ENCODE measurements around the gene CARMIL3.
A peak's percentile ranks its signal among the peaks of the same experiment; 100 is the strongest.

CARMIL3 gene

DNA sequence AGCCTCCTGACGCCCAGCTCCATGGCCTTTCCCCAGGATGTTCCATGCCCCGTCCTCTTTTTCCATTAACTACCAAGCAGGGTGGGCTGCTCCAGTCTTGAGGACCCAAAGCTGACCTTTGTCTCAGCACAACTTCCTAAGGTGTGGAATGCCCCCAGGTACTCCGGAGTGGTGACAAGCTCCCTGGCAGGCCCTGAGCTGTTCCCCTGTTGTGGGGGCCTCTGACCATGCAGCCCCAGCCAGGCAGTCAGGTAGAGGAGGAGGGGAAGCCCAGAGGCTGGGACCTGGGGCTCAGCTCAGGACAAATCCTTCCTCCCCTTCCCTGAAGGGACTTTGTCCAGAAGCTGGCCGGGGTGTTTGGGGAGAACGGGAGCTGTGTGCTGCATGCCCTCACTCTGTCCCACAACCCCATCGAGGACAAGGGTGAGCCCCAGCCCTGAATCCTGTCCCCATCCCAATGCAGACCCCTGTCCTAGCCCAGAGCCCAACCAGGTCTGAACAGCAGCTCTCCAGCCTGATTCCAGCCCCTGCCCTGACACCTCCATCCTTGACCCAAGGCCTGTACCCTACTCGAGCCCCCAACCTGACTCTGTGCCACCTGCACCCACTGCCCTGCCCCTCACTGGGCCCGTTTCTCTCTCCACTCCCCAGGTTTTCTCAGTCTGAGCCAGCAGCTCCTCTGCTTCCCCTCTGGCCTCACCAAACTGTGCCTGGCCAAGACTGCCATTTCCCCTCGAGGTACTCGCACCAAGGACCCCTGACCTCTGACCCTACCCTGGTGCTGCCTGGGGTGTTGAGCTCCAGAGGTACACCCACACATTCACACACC is 4.4 kb downstream of the CARMIL3 start:
- Mint-ChIP-seq H3K27ac (no peak overlapping the region), H3K4me3 (no peak overlapping the region), H3K36me3 (ENCODE audit: low read depth) (no peaks in the 10 kb centered on the region), H3K4me1 (peaks cover 11% of the 10 kb centered on the region), H3K9me3 (no peaks in the 10 kb centered on the region), H3K27me3 (ENCODE audit: low read depth) (peaks cover 31% of the 10 kb centered on the region)
- TF ChIP-seq, protein P1, sequence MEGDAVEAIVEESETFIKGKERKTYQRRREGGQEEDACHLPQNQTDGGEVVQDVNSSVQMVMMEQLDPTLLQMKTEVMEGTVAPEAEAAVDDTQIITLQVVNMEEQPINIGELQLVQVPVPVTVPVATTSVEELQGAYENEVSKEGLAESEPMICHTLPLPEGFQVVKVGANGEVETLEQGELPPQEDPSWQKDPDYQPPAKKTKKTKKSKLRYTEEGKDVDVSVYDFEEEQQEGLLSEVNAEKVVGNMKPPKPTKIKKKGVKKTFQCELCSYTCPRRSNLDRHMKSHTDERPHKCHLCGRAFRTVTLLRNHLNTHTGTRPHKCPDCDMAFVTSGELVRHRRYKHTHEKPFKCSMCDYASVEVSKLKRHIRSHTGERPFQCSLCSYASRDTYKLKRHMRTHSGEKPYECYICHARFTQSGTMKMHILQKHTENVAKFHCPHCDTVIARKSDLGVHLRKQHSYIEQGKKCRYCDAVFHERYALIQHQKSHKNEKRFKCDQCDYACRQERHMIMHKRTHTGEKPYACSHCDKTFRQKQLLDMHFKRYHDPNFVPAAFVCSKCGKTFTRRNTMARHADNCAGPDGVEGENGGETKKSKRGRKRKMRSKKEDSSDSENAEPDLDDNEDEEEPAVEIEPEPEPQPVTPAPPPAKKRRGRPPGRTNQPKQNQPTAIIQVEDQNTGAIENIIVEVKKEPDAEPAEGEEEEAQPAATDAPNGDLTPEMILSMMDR (IDR thresholded peaks at IDR 0.05; ENCODE audit: unreplicated experiment in 3 of 3): no peak

DNA sequence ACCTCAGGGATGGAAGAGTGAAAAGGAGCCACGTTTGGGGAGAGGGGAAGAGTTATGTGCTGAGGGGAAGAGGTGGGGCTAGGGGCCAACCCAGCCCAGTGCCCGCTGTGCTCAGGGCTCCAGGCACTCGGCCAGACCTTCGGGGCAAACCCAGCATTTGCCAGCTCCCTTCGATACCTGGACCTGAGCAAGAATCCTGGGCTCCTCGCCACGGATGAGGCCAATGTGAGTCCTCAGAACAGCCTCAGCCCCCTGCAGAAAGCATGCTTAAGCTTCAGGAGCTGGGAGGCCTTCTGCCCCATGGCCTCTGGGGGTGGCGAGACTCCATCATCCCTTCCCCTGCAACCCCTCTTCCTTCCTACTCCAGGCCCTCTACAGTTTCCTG is 5.0 kb downstream of the CARMIL3 start:
- Mint-ChIP-seq H3K4me3 (no peak overlapping the region), H3K36me3 (ENCODE audit: low read depth) (no peaks in the 10 kb centered on the region), H3K9me3 (no peaks in the 10 kb centered on the region), H3K4me1 (peaks cover 10% of the 10 kb centered on the region), H3K27ac (no peak overlapping the region), H3K27me3 (ENCODE audit: low read depth) (peaks cover 31% of the 10 kb centered on the region)
- TF ChIP-seq, protein P1 (IDR thresholded peaks at IDR 0.05; ENCODE audit: unreplicated experiment in 3 of 3): no peak

DNA sequence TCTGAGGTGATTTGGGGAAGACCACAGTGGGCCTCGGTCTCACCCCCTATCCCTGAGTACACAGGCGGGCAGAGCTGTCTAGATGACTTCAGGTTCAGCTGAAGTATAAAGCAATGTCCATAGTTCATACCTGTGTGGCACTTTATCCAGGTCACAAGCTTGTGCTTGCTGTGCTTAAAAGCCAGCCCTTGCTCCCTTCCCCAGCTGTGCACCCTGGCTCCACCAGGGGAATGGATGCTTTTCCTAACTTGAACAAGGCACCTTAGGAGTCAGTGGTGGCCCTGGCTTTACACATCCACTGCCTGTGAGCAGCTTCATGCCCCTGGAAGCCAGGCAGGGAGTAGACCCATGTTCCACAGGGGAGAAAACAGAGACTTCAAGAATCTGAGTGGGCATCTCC is 5.5 kb downstream of the CARMIL3 start:
- H3K4me1 Mint-ChIP-seq: peaks cover 10% of the 10 kb centered on the region
- H3K36me3 Mint-ChIP-seq (ENCODE audit: low read depth): no peaks in the 10 kb centered on the region
- no peak overlapping the region for H3K27ac Mint-ChIP-seq
- H3K9me3 Mint-ChIP-seq: no peaks in the 10 kb centered on the region
- no peak overlapping the region for H3K4me3 Mint-ChIP-seq
- TF ChIP-seq, protein P1 (IDR thresholded peaks at IDR 0.05; ENCODE audit: unreplicated experiment in 3 of 3): no peak
- peaks cover 31% of the 10 kb centered on the region for H3K27me3 Mint-ChIP-seq (ENCODE audit: low read depth)

DNA sequence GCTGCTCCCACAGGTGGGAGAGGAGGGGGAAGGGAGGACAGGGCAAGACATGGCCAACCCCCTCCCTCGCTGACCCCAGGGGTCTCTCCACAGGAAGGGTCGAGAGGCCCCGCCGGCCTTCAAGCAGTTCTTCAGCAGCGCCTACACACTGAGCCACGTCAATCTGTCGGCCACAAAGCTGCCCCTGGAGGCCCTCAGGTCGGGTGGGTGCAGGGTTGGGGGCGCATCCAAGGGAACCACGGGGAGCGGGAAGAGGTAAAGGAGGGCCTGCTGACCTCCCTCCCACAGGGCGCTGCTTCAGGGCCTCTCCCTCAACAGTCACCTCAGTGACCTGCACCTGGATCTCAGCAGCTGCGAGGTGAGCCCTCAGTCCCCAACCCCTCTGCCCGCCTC is 6.1 kb downstream of the CARMIL3 start:
- H3K4me1 Mint-ChIP-seq: peaks cover 7% of the 10 kb centered on the region
- H3K36me3 Mint-ChIP-seq (ENCODE audit: low read depth): no peaks in the 10 kb centered on the region
- peak overlapping the region; percentile 11 to 54 (median 27) for H3K27ac Mint-ChIP-seq
- TF ChIP-seq, protein P1 (IDR thresholded peaks at IDR 0.05; ENCODE audit: unreplicated experiment in 3 of 3): no peak
- H3K4me3 Mint-ChIP-seq: peak overlapping the region in 1 of 3 experiments; percentile 45
- H3K27me3 Mint-ChIP-seq (ENCODE audit: low read depth): peaks cover 26% of the 10 kb centered on the region
- no peaks in the 10 kb centered on the region for H3K9me3 Mint-ChIP-seq

DNA sequence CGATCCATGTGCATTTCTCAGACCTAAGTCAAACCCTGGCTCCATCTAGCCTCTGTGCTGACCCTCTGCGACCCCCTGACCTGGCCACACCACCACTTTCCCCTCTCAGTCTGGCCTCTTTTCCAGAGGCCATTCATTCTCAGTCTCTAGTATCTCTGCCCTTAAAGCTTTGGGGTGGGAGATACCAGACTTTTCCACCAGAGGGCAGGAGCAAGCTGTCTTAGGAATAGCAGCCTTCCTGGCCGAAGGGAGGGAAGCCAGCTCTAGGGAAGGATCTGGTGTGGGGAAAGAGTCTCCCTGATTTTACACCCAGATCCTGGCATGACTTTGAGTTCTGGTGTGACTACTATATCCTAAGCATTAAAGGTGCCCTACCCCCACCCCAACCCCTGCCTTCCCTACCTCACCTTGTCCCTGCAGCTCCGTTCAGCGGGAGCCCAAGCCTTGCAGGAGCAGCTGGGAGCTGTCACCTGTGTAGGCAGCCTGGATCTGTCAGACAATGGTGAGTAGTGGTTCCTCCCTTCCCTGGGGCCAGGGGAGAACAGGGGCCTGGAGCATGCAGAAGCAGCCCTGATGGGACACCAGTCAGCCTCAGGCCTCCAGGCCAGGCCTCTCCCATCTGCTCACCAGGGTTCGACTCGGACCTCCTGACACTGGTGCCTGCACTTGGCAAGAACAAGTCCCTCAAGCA is 6.6 kb downstream of the CARMIL3 start:
- H3K9me3 Mint-ChIP-seq: no peaks in the 10 kb centered on the region
- H3K4me3 Mint-ChIP-seq: peak overlapping the region; percentile 20 to 45 (median 26)
- H3K4me1 Mint-ChIP-seq: peaks cover 5% of the 10 kb centered on the region
- H3K27me3 Mint-ChIP-seq (ENCODE audit: low read depth): peaks cover 20% of the 10 kb centered on the region
- peak overlapping the region; percentile 11 to 54 (median 27) for H3K27ac Mint-ChIP-seq
- TF ChIP-seq, protein P1 (IDR thresholded peaks at IDR 0.05; ENCODE audit: unreplicated experiment in 3 of 3): peak; percentile 74 to 79 (median 77)
- no peaks in the 10 kb centered on the region for H3K36me3 Mint-ChIP-seq (ENCODE audit: low read depth)

All from nephron (organoid).